AG04450 (cell line): ENCODE results near the gene PEMT. TPM values are rescaled to one million over a fixed set of nuclear protein-coding genes. Genes with fewer than 3 reads are reported as not detected.

Experiments
- CTCF ChIA-PET: fragments of 300-600, 350-600 bp; formaldehyde crosslinking; extraction: SDS; loops from one replicate; lab custom pipeline; 2022; ENCODE audit warnings: antibody characterized with exemption, inconsistent platforms; lab: Charles Lee
- POLR2A ChIA-PET: fragments of 350-600 bp; formaldehyde crosslinking; extraction: SDS; loops from one replicate; lab custom pipeline; 2021; ENCODE audit warnings: antibody characterized with exemption, inconsistent platforms; lab: Yijun Ruan, JAX
- DNase-seq: peaks from one replicate; pipeline ENCODE4 v3.0.0-alpha.2; 2011; ENCODE audit warnings: low read depth, low spot score
- H3K27ac ChIP-seq: one replicate; pipeline ENCODE4 v1.5.1; 2012; ENCODE audit warnings: low read depth, low read length, control low read depth
- H3K27me3 ChIP-seq: one replicate; pipeline ENCODE4 v1.6.0; 2012; ENCODE audit warnings: low read length; ENCODE audit not compliant: control insufficient read depth, insufficient read depth
- H3K4me3 ChIP-seq: 2 replicates; pipeline ENCODE4 v1.5.1; 2011; ENCODE audit warnings: mild to moderate bottlenecking, low read depth, low read length, control low read depth
- H3K9me3 ChIP-seq: 2 replicates; pipeline ENCODE4 v1.5.1; 2012; ENCODE audit warnings: low read length; ENCODE audit not compliant: control insufficient read depth, insufficient read depth
- polyA plus RNA-seq: library from polyadenylated mRNA; depleted of rRNA; stranded (reverse); fragments of >200 nt; gene quantifications from 2 replicates; pipeline ENCODE4 v1.2.3, GENCODE V29; 2011
- TF ChIP-seq, protein P1 (sequence below): IDR thresholded peaks from 2 replicates; pipeline ENCODE4 v1.5.1; 2011; ENCODE audit warnings: low read depth, low read length, control low read depth, inconsistent platforms

PEMT gene
- polyA plus RNA-seq, 1 experiment, result 14.9 TPM

DNA sequence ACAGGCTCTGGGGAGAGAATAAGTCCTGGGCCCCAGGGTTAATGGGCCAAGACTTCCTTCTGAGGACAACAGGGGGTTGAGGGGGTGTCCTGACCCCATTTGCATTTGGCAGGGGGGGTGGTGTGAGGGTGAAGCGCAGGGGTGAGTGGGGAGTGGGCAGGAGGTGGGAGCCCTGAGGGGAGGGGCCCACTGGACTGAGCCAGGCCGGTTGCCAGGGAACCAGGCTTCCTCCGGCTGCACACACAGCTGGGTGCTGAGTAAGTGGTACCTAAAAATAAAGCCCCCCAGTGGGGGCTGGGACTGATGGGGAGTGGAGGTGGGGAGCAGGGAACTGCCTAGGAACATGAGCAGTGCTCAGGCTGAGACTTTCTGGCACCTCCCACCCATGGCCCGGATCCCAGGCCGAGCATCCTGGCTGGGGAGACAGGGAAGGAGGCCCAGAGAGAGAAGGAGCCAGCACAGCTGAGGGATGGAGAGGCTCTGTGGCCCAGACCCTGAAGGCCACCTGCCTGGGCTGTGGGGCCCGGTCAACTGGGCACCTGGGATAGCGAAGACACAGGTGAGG is 87.9 kb downstream of the PEMT start:
- no peaks in the 10 kb centered on the region; the same call in 1 of the 2 replicates for H3K9me3 ChIP-seq
- no peak overlapping the region for H3K27ac ChIP-seq
- no peak overlapping the region for H3K4me3 ChIP-seq
- CTCF ChIA-PET, result no interaction called here
- H3K27me3 ChIP-seq, result peaks cover 2% of the 10 kb centered on the region
- TF ChIP-seq, protein P1, sequence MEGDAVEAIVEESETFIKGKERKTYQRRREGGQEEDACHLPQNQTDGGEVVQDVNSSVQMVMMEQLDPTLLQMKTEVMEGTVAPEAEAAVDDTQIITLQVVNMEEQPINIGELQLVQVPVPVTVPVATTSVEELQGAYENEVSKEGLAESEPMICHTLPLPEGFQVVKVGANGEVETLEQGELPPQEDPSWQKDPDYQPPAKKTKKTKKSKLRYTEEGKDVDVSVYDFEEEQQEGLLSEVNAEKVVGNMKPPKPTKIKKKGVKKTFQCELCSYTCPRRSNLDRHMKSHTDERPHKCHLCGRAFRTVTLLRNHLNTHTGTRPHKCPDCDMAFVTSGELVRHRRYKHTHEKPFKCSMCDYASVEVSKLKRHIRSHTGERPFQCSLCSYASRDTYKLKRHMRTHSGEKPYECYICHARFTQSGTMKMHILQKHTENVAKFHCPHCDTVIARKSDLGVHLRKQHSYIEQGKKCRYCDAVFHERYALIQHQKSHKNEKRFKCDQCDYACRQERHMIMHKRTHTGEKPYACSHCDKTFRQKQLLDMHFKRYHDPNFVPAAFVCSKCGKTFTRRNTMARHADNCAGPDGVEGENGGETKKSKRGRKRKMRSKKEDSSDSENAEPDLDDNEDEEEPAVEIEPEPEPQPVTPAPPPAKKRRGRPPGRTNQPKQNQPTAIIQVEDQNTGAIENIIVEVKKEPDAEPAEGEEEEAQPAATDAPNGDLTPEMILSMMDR, result no peak
- POLR2A ChIA-PET, result no interaction called here
- DNase-seq, result no peak

DNA sequence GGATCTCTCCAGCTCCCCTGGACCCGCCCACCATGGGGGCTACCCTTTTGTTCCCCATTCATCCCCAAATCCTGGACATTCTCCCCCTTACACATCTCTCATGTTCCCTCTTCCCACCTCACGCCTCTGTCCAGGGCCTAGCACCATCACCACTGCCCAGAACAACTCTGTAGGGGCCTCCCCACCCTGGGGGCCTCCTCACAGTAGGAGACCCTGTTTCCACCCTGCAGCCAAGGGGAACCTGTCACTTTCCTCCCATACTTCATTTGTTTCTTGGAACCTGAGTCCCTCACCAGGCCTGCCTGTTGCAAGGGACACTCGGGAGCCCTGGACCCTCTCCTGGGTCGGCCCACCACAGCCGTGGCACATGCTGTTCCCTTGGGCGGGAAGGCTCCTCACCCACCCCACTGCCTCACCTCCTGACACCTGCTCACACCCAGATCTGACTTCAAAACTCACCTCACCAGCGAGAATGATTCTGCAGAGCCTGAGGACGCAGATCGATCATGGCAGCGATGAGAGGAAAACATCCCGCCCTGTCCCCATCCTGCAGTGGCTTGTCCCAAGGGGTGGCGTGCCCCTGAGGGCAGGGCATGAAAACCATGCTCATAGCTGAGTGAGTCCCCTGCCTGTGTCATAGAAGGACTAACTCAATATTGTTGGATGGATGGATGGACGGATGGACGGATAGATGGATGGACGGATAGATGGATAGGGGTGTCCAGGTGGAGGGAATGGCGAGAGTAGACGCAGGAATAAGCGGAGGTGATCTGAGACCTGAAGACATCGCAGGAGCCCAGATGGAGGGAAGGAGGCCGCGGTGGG is 88.6 kb downstream of the PEMT start:
- H3K4me3 ChIP-seq, result no peak overlapping the region
- no peak for DNase-seq
- ChIA-PET CTCF (no interaction called here), POLR2A (no interaction called here)
- peaks cover 2% of the 10 kb centered on the region for H3K27me3 ChIP-seq
- H3K9me3 ChIP-seq, result no peaks in the 10 kb centered on the region; the same call in 1 of the 2 replicates
- TF ChIP-seq, protein P1, result no peak
- H3K27ac ChIP-seq, result no peak overlapping the region

DNA sequence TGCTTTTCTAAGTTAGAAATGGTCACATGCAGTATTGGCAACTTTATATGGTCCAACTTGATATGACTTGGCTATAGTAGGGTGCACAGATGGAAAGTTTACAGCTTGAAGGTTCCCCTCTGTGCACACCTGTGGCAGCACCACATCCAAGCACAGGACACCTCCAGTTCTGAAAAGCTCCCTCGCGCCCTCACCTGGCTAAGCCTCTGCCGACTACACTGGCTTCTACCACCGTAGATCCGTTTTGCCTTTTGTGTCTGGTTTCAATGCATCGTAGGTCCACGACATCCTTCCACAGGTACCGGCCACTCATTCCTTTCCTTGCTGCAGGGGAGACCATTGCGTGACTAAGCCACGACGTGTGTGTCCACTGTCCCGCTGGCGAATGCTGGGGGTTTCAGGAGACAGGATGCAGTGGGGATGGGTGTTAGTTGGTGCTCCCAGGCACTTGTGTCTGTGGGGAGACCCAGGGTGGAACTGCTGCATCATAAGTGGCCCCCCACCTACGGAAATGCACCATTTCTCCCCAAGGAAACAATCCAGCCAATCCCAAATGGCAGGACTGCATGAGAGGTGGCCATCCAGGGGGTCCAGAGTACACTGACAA is 90.4 kb downstream of the PEMT start:
- Histone ChIP-seq H3K27ac (no peak overlapping the region), H3K9me3 (peaks cover 7% of the 10 kb centered on the region), H3K27me3 (peaks cover 2% of the 10 kb centered on the region), H3K4me3 (no peak overlapping the region)
- TF ChIP-seq, protein P1, result peak; percentile 38
- ChIA-PET POLR2A (no interaction called here), CTCF (interaction anchor here (0.9 kb wide), 1 partner anchor 113 kb away, joined by 3 read pairs; no protein-coding TSS in a partner anchor)
- DNase-seq, result no peak

DNA sequence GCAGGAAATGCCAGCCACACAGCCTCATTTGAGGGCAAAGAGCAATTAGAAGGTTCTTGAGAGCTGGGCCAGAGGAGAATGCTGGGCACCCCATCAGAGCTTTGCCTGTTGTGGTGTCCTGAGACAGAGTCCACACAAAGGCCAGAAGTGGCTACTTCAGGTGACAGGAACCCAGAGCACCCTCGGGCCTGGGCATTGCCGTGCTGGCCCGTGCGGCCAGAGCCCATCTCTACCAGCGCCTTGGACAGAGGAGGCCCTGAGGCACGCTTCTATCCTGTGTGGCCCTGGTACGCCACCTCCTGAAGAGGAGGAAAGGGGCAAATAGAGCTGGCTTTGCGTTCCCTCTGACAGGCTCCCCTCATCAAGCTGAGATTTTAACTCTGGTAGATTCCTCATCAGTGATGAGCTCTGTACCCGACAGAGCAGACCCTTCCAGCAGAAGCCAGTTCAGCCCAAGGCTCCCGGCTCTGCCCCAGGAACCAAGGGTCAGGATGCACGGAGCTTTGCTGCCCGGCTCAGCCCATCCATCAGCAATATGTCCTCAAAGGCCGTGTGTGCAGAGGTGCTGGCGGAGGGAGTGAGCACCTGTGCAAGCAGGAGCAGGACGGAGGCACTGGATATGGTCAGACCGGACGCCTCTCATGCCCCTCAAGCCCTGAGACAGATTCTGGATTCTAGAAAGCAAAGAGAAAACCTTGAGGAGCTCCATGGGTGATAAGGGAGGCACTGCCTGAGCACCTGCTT is 91.9 kb downstream of the PEMT start:
- Histone ChIP-seq H3K27ac (no peak overlapping the region), H3K4me3 (no peak overlapping the region), H3K27me3 (peaks cover 2% of the 10 kb centered on the region), H3K9me3 (peaks cover 7% of the 10 kb centered on the region)
- DNase-seq, result no peak
- ChIA-PET CTCF (interaction anchor here (2.2 kb wide), 1 partner anchor 144 kb away, joined by 11 read pairs; no protein-coding TSS in a partner anchor), POLR2A (interaction anchor here (0.5 to 0.7 kb wide), 2 partner anchors 12 to 182 kb away, joined by 3 to 5 read pairs; no protein-coding TSS in a partner anchor)
- TF ChIP-seq, protein P1, result no peak
